Fibroblast of skin of back (primary cell): ENCODE data around the gene KIF3B.
"Not testable (repeated sequence)": the region's sequence is repeated elsewhere in the genome, so short reads cannot be mapped to it uniquely, and the experiment has no call there.

ENCODE experiments used
- DNase-seq: peaks from one replicate; pipeline ENCODE4 v3.0.0-alpha.2; 2013

KIF3B gene

GRCh38 chr20:32357869-32358631, 80.6 kb downstream of the KIF3B start, which contains the start of gene ASXL1:
Gene ASXL1 (plus strand): TSS chr20:32358331. CDS start chr20:32358776, 445 bp downstream.
- peak; percentile 98 for DNase-seq

DNA sequence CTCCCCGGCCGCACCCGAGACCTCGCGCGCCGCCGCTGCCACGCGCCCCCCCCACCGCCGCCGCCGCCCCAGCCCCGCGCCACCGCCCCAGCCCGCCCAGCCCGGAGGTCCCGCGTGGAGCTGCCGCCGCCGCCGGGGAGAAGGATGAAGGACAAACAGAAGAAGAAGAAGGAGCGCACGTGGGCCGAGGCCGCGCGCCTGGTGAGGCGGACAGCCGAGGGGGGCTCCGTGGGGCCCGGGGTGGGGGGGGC, 81.1 kb downstream of the KIF3B start:
- DNase-seq, result no peak

- peak; percentile 68 for DNase-seq
Measured at GRCh38 chr20:32358883-32359632, 81.6 kb downstream of the KIF3B start.

GRCh38 chr20:32359633-32360332, 82.3 kb downstream of the KIF3B start:
- DNase-seq, result no peak

DNA sequence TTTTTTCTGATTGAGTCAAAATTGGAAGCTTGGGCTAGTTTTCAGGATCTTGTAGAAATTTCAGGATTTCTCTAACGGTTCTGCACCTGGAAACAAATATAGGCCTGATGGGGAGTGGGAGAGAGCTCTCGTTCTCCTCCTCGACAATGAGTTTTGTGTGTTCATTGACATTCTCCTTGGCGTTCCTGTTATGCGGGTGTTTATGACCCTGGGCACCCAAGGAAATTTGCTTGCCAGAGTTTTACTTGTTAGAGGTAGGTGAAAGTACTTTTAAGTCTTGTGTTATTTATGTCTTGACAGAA, 82.8 kb downstream of the KIF3B start:
- DNase-seq, result no peak

- DNase-seq, result no peak
Measured at GRCh38 chr20:32362901-32363364, 85.5 kb downstream of the KIF3B start.

DNA sequence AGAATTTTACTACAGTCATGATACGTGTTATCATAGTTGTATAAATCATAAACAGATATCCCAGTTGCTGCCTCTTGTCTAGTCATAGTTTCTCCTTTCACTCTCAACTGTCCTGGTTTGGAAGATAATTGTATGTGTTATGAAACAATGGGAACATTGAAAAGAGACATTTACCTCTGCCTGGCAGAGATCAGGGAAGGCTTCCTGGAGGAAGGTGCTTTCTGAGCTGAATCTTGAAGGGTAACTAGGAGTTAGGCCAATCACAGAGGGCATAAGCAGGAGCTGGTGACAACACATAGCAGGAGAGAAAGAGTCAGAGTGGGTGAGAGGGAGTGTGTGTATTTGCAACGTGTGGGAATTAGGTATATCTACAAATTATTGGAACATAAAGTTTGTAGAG, 86.0 kb downstream of the KIF3B start:
- no peak for DNase-seq

- no peak for DNase-seq
Measured at GRCh38 chr20:32364554-32365208, 87.2 kb downstream of the KIF3B start.

- no peak for DNase-seq
Measured at GRCh38 chr20:32365564-32365963, 88.1 kb downstream of the KIF3B start.

DNA sequence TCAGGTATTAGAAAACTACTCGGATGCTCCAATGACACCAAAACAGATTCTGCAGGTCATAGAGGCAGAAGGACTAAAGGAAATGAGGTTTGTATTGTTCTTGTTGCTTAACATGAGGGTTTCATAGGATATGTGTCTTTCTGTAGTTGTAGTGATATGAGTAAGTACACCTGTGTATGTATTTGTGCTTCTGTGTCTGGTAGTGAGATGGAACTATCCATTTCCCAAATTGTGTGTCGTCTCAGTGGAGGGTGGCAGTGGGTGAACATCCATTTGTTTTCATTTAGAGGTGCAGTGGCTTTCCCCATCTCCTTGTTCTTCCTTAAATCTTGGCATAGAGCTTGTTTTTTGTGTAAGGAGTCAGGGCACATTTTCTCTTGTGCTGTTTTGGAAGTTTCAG, 88.9 kb downstream of the KIF3B start:
- no peak for DNase-seq

DNA sequence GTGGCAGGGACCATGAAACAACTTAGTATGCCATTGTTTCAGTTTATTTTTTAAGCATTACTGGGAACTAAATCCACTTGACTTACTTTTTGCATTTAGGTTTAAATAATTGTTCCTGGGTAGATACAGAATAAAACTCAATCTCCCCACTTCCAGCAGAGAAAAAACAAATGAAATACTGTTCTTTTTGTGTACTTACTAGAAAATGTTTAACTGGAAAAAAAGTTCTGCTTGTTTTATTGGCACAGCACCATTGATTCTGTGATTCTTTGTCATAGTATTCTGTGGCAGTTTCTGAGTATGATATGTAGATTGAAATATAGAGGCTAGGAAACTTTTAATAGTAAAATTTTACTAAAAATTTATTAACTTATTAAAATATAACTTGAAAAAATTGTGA, 90.9 kb downstream of the KIF3B start:
- no peak for DNase-seq

DNA sequence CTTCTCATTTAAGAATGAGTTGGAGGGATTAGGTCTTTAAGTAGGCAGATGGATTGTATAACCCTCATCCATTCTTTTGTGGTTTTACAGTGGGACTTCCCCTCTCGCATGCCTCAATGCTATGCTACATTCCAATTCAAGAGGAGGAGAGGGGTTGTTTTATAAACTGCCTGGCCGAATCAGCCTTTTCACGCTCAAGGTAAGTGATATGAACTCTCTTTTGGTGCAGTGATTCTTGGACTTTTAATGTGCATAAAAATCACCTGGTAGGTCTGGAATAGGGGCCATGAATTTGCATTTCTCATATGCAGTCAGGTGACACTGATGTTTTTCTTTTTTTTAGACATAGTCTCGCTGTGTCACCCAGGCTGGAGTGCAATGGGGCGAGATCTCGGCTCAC, 91.5 kb downstream of the KIF3B start:
- peak; percentile 38 for DNase-seq

- no peak for DNase-seq
Measured at GRCh38 chr20:32370897-32371296, 93.4 kb downstream of the KIF3B start.

DNA sequence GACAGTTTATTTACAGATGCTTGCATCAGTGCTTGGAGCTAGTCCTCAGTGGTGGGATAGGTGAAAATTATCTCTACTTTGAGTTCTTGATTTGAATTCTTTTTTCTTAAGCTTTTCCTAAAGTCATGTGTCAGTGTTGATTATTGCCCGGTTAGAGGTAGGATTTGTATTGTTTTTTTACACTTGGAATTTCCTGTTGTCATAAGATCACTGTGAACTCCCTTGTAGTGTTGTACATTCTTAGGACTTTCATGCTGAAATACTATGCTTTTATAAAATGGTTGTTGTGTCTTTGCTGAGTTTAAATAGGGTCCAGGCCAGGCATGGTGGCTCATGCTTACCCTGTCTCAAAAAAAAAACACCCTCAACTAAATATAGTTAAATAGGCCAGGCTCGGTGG, 101.0 kb downstream of the KIF3B start:
- DNase-seq, result no peak

GRCh38 chr20:32380037-32380436, 102.6 kb downstream of the KIF3B start:
- DNase-seq, result not testable (repeated sequence)

DNA sequence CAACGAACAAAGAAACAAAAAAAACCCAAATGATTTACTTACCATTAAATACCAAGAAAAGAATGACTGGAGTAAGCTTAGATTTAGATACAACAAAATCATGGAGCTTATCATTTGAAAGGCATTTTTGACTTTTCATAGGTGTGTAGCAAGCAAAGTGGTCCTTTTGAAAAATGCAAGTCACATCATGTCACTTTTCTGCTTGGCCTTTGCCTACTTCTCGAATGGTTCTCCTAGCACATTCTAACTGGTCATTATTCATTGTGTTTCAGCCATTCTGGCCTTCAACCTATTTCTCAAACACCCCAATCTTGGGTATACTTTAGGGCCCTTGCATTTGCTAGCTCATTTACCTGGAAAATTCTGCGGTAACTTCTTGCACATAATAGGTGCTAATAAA, 103.3 kb downstream of the KIF3B start:
- DNase-seq, result no peak

- DNase-seq, result no peak
Measured at GRCh38 chr20:32382102-32382950, 104.9 kb downstream of the KIF3B start.

DNA sequence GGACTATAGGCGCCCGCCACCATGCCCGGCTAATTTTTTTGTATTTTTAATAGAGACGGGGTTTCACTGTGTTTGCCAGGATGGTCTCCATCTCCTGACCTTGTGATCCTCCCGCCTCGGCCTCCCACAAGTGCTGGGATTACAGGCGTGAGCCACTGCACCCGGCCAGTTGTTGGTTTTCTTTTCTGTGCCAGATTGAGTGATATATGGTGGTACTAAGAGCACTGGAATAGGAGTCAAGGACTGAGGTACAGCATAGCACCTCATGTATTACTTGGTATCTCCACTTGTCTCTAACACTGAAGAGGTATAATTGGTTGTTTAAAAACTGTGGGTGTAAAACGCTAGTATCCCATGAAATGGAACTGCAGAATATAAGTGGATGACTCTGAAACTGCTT, 106.0 kb downstream of the KIF3B start:
- not testable (repeated sequence) for DNase-seq
